CD4-positive, alpha-beta T cell treated with Interferon alpha-2 for 1 hour (primary cell): ENCODE measurements around the gene TINCR.
"Not testable (repeated sequence)": the region's sequence is repeated elsewhere in the genome, so short reads cannot be mapped to it uniquely, and the experiment has no call there.

ENCODE experiments used
- DNase-seq, 2 donors: peaks; one replicate each; pipeline ENCODE4 v3.0.0-alpha.2; 2020 to 2022

The TINCR gene

DNA sequence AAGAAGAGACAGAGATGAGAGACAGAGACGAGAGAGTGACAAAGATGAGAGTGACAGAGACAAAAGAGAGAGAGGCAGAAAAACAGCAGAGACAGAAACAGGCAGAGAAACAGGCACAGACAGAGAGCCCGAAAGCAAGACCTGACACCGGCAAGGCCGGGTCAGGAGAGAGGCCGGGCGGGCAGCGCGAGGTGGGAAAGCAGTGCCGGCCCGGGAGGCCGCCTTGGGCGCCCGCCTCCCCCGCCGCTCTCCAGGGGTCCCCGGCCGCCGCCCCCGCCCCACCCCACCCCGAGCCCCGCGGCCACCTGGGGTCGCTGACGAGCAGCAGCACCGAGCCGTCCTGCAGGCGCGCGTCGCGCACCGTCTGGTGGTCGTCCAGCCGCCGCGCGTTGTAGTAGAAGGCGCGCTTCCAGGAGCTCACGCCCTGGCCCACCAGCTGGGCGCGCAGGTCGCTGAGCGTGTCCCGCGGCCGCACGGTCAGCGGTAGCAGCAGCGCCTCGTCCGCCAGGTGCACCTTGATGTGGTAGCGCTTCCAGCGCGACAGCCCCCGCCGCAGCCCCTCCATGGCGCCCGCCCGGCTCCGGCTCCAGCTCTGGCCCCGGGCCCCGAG, at the start of gene TINCR:
Gene TINCR, minus strand, starts transcription at position 594 of the 610 bp plus-strand sequence.
- DNase-seq: no peak

DNA sequence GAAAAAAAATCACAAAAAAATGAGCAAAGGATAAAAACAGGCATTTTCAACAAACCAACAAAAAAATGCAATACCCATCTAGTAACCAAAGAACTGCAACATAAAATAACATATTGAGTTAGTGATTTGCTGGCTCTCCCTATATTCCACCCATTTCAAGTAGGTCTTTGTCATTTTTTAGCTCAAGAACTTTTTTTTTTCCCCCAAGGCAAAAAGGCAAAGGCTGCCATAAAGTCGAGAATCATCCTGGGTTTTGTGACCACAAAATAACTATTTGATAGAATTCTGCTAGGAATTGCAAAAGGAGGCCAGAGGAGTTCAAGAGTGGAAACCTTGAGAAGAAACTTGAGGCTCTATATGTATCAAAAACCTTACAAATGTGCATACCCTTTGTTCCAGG, 49.3 kb upstream of the TINCR start:
- DNase-seq: no peak

DNA sequence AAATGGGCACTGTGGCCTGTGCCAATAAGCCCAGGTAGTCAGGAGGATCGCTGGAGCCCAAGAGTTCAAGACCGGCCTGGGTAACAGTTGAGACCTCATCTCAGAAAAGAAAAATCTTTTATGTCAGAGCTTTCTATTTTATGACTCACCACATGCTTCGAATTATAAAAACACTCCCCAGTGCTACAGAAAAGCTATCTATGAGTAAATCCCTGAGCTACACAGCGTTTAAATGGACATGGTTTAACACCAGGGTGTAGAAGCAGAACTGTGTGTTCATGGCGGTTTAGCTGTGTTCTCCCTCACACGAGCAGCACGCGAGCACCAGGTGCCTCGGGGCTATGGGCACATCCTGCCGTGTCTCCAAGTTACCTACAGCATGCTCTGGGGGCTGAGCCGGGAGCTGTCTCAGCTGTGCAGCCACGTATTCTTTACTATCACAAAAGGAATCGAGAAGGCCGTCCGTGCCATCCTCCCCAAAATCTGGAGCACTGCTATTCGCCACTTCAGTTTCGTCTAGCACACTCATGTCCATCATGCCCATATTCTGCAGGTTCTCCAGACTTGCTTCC, 48.1 kb upstream of the TINCR start:
- no peak for DNase-seq

DNA sequence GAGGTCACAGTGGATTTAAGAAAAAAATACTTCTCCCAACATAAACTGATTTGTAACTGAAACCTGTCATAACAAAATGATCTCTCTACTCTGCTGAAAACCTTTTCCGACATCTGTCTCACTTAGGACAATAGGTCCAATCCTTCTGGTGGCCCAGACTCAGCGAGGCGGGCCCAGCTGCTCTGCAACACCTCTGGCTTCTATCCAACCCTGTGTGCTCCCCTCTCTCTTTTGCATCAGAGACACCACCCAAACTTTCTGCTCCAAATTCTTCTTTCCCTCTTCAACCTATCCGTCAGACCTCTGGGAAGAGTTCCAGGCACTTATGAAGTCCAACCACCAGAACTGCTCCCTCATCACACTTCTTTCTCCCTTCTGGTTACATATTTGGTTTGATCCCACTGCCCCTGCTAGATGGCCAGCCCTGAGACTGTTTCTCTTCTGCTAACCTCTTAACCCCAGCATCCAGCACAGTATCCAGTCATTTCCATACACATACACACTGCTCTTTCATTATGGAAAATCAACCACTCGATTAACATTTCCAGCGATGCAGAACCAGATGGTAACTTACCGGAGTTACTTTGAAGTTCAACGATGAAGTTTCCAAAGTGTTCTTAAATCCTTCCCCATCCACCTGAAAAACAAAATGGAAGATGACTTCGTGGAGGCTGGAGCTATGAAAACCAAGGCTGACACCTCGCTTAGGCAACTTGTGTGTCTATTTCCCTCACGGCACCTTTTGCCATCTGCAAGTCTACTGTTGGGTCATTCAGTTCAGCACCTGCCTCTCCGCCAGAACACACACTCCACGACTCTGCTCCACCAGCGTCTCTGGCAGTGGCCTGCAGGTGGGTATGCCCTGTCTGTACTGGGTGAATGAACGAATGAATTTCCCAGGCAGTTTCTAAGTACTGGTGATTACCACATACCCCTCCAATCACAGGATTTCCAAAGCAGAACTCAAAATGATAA, 45.4 kb upstream of the TINCR start:
- DNase-seq: no peak

DNA sequence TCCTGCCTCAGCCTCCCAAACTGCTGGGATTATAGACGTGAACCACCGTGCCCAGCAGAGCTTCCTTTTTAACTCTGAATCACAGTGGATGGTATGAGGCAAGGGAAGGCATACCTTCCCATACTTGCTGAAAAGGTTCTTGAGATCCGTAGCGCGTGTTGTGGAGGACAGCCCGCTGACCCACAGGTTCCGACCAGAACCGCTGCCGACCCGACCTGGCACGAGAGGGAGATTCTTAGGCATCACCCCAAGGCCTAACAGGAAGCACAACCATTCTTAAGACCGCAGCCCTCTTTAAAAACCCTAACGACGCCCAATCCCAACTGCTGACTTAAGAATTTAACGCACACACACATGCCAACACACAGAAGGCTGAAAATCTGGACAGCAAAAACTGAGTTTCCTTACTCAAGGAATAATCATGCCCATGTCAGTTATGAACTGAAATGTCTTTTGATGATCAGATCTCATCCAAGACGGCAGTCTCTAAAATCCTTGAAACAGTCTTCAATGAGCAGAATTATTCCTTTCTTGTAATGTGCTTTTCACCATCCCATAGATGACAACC, 42.2 kb upstream of the TINCR start:
- no peak for DNase-seq

DNA sequence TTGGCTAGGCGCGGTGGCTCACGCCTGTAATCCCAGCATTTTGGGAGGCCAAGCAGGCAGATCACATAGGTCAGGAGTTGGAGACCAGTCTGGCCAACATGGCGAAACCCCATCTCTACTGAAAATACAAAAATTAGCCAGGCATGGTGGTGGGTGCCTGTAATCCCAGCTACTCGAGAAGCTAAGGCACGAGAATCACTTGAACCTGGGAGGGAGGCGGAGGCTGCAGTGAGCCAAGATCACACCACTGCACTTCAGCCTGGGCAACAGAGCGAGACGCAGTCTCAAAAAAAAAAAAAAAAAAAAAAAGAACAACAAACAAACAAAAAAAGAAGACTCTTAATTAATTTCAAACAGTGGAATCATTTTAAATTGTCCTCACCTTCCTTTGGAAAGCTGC, 41.0 kb upstream of the TINCR start:
- not testable (repeated sequence) for DNase-seq

DNA sequence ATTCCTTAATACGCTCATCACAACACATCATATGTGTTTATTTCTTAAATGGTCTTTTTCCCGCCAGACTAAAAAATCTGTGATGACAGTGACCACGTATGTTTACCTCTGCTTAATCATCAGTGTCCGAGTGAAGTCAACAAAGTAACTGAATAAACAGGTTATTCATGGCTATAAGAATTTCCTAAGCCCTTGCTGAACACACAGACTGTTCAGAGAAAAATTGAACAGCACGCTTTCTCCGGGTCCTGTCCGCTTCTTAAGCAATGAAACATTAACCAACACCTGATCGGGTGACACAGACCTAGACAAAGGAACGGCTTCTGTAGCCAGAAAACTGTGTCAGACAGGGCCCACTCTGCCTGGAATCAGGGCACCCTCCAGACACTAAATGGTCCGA, 40.5 kb upstream of the TINCR start:
- DNase-seq: no peak

DNA sequence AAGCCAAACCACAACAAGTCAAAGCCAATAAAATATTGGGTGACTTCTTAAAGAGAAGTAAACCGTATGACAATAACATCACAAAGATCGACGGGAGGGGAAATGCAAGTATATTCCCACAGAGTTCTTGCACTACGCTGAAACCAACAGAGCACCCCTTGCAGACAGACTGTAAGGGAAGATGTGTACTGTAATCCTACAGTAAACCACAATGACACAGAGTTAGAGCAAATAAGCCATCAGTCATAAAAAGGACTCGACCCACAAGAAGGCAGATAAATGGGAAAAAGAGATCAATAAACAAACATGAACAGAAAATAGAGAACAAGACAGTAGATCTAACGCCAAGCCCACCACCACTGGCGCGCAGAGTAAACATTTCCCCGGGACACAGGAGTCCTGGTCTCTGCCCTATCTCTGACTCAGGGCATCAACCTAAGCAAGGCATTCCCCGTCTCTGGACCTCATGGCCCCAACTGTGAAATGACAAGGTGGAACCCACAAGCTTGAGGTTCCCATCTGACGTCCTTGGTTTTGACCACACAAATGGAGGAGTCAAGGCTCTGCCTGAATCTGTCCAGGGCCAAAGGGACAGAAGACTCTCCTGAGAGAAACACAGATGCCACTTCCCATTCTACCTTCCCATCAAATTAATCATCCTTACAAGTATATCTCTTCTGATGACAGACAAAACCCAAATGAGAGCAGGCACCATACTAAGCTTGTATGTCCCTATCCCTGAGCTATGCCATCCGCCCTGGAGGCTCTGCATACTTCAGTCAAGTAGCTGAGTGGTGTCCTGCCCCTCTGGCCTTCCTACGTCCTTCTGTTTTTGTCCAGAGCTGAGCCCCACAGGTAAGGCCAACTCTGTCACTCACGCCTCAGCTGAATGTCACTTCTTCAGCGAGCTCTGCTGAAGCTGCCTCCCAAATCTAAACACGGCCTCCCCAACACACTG, 39.8 kb upstream of the TINCR start:
- no peak for DNase-seq

DNA sequence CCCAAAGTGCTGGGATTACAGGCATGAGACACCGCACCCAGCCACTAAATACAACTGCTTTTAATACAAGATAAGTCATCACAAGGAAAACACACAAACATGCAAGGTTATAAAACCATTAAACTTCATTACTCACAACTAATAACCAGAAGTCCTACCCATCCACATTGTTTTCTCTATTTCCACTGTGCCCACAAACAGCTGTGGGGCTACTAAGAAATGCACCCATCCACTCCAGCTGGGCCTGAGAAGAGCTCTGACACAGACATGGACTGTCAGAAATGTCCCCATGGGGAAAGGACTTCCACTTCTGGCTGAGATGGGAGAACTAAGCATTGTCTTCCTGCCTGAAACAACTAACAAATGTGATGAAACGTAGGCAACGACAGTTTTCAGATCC, 37.6 kb upstream of the TINCR start:
- DNase-seq: no peak

DNA sequence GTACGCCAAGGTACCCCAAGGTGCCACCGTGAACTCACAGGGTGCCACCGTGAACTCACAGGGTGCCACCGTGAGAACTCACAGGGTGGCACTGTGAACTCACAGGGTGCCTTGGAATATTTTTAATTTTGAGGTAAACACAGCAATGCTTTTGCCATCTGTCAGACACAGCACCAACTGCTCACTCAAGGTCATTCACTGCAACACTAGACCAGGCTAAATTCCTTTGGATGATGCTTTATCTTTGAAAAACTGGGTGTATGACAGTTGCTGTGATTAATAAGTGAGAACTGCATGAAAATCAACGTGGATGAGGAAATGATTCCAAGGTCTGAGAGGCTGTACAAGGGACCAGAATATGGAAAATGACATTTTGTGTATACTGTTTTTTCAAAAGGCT, 35.9 kb upstream of the TINCR start:
- DNase-seq: no peak

DNA sequence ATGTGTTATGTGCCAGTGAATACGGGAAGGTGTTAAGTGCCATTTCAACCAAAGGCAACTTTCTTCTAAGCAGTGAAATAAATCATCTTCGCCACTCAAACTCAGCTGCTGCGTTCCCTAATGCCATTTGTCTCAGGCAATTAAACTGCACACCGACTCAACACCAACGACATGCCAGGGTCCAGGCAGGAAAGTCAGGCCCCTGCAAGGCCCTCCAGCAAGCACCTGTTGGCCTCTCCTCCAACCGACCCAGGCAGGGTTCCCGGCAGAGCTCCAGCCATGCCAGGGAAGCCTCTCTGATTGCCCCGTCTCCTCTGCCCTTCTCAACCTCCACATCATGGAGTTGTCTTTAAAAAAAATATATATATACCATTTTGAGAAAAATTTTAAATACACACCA, 33.0 kb upstream of the TINCR start:
- no peak for DNase-seq

DNA sequence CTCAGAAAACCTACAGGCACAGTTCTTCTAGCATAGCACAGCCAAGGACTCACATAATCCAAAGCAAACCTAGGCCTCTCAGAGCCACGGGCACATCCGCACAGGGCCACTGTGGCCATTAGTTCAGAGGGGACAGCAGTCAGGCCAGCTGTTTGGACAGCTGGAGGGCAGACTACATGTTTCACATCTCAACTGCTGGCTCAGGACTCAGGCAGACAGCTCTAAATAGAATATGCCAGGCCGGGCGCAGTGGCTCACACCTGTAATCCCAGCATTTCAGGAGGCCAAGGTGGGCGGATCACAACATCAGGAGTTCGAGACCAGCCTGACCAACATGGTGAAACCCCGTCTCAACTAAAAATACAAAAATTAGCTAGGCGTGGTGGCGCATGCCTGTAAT, 28.0 kb upstream of the TINCR start:
- DNase-seq: no peak

DNA sequence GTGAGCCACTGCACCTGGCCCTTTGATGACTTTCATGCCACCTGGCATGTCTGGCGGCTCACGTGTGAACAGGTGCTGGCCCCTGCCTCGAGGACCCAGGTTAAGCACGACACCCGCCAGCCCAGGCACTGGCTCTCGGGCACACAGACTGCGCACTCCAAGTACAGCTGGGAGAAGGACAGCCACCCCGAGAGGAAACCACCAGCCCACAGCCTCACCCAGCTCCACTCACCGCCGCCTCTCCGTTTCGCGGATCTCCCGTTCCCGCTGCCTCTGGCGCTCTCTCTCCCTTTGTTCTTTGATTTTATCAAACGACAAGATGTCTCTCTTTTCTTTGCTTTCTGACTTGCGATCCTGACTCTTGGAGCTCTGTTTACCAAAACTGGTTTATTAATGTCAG, 27.4 kb upstream of the TINCR start:
- no peak for DNase-seq

DNA sequence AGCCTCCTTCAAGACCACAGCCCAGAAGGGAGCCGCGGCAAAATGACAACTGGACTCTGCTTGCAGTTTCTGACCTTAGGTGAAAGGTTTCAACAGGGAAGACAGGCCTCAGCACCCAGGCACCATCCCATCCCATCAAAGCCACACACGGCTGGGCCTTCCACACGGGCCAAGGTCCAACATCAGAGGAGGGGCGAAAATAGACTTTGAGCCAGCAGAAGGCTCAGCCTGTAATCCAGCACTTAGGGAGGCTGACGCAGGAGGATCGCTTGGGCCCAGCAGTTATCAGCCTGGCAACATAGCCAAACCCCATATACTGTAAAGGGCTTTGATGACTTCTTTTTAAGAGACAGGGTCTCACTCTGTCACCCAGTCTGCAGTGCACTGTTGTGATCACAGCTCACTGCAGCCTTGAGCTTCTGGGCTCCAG, 26.8 kb upstream of the TINCR start:
- DNase-seq: no peak

DNA sequence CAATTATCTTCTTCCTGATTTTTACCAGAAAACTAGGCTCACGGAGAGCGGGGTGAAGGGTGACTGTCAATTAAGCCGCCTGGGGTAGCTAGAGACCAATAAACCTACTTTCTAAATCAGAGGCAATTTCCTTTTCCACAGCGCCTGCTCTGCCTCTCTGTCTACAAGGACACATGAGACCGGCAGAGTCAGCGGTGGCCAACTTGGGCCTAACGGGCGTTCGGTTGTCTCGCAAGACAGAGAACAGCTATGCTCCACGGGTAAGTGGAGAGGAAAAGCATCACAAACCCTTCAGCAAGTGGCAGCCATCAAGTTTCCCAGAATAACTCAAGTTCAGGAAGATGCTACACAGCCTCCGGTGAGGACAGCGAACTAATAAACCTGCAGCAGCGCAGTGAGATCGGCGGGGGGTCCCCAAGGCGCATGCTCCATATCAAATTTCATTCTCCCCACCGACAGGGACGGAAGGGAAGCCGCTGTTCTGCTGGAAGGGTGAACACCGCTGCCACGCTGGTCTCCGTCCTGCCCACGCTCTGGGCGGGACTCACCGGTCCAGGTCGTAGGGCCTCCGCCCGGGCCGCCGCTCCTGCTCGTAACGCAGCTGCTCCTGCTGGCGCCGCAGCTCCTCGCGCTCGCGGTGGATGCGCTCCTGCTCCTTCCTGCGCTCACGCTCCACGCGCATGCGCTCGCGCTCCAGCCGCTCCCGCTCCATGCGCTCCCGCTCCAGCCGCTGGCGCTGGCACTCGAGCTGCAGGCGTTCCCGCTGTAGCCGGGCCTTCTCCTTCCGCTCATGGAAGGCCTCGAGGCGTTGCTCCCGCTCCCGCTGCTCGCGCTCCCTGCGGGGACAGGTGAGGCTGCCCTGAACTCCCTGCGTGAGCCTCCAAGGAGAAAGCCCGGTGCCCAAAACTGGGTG, 25.8 kb upstream of the TINCR start:
- DNase-seq: no peak

DNA sequence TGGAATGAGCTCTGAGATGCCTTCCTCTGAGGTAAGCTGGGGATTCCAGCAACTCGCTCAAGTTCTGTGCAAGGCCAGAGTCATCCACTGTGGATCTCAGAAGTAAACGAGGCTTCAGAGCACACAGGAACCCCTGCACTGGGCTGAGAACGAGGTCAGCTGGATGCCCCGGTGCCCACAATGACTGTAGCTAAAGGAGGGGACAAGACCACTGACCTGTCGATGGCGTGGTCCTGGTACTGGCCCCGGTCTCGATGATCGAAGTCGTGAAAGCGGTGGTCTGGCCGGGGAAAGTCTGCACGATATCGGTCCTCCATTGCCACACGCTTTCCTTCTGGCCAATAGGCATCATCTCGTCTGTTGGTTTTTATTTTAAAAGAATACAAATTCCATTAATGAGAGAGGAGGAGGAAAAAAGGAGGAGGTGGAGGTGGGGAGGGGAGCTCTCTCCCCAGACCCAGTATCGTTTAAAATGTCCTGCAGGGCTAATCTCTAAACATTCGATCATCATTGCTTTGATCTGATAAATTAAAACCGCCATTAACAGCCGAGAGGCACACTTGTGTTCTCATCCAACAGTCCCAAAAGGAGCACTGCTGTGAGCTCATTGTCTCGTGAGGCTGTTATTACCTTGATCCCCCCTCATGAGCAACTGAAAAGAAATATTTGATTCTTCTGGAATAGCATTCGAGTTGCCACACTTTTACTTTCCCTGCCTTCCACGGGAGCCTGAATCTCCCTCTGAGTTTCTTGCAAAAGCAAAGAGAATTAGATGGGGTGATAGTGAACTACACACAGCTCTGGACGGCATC, 25.0 kb upstream of the TINCR start:
- no peak for DNase-seq

DNA sequence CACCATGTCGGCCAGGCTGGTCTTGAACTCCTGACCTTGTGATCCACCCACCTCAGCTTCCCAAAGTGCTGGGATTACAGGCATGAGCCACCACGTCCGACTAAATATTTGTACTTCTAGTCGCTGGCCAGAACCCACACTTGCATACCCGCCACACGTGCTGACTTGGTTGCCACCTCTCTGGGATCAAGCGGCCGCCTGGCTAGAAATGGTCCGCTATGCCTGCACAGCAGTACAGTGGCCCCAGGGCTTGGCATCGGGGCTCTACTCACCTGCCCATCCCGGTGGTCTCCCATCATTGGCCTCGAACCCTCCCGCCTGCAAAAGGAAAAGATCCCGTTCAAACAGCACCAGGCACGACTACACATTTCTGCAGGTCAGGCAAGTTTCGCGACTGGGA, 23.7 kb upstream of the TINCR start:
- no peak for DNase-seq

DNA sequence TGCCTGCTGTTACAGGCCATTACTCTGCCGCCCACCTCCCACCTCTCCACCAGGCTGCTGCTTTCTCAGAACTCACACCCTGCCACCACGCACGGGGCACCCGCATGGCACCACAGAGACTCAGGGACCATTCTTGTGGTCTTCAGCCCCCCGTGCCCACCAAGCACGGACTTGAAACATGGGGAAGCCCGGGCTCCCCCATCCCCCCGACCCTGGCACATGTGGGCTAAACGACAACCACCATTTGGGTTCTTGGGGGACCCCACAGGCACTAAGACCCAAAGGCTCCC, 23.1 kb upstream of the TINCR start:
- no peak for DNase-seq

DNA sequence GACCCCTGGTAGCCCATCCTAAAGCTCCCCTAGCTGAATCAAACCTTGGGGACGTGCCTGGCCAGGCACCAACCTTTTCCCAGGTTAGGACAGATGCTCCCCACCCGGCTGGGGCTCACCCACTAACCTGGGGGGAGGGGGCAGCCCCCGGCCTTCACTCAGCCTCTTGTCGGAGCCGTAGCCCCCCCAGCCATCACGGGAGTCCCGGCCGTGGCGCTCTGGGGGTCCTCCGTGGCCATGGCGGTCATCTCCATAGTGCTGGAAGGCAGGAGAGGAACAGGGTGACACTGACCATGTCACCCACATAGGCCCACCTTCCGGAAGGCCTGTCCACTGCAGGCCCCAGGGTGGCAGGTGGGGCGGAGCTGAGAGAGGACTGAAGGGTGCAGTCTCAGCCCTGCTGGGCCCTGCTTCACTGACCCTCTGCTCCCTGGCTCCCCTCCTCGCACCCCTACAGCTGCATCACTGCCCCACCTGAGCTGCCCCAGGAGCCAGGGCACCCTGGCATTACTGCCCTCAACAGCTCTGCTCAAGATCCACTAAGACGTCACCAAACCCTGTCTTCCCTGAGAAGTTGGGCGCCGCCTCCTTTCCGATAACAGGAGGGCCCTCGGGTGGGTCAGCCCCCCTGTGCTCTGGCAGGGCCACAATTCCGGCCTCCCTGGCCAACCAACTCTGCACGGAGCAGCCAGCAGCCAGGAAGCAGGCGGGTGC, 22.6 kb upstream of the TINCR start:
- DNase-seq: no peak
